Calu3 (cell line): ENCODE data around the gene HS3ST3B1. TPM values are rescaled to one million over a fixed set of nuclear protein-coding genes. Genes with fewer than 3 reads are reported as not detected.

Experiments
- BruUV-seq: library from RNA; stranded (reverse); fragments of 400-500 nt; replicated peaks from 2 replicates; lab custom pipeline; 2021; lab: Mats Ljungman, UMichigan
- CTCF ChIA-PET: fragments of 300-600 bp; sonication (Branson Sonifier 250); formaldehyde crosslinking; loops from one replicate; lab custom pipeline; 2022; ENCODE audit warnings: antibody characterized with exemption; lab: Charles Lee
- DNase-seq: peaks from one replicate; pipeline ENCODE4 v3.0.0; 2022
- H3K27ac Mint-ChIP-seq: one replicate; pipeline ENCODE4 v1.8.0; 2022; ENCODE audit warnings: mixed read lengths; ENCODE audit not compliant: unreplicated experiment
- H3K27me3 Mint-ChIP-seq: one replicate; pipeline ENCODE4 v1.8.0; 2022; ENCODE audit warnings: mixed read lengths; ENCODE audit not compliant: unreplicated experiment
- H3K36me3 Mint-ChIP-seq: one replicate; pipeline ENCODE4 v1.8.0; 2022; ENCODE audit warnings: mild to moderate bottlenecking, moderate library complexity, mixed read lengths; ENCODE audit not compliant: insufficient read depth, unreplicated experiment
- H3K4me1 Mint-ChIP-seq: one replicate; pipeline ENCODE4 v1.8.0; 2022; ENCODE audit warnings: mild to moderate bottlenecking, low read depth, mixed read lengths; ENCODE audit not compliant: unreplicated experiment
- H3K4me3 Mint-ChIP-seq: one replicate; pipeline ENCODE4 v1.8.0; 2022; ENCODE audit warnings: mild to moderate bottlenecking, low read depth, moderate library complexity, mixed read lengths; ENCODE audit not compliant: unreplicated experiment
- H3K9me3 Mint-ChIP-seq: one replicate; pipeline ENCODE4 v1.8.0; 2022; ENCODE audit warnings: low read depth, mixed read lengths; ENCODE audit not compliant: unreplicated experiment
- intact Hi-C: fragments of 100-400 bp; cut with micrococcal nuclease; formaldehyde crosslinking; loops from one replicate; pipeline ENCODE4 v1.10.0; 2022; ENCODE audit not compliant: unreplicated experiment
- total RNA-seq: library from RNA; stranded (reverse); gene quantifications from 2 replicates; pipeline ENCODE4 v1.2.3, GENCODE V29; 2022
- TF ChIP-seq, protein P1 (sequence below): fragments of 200-600 bp; IDR thresholded peaks from one replicate; pipeline ENCODE4 v1.8.0; 2022; ENCODE audit warnings: antibody characterized with exemption; ENCODE audit not compliant: unreplicated experiment

The HS3ST3B1 gene
- total RNA-seq, 1 experiment from 2014 or later: 0.80 TPM

DNA sequence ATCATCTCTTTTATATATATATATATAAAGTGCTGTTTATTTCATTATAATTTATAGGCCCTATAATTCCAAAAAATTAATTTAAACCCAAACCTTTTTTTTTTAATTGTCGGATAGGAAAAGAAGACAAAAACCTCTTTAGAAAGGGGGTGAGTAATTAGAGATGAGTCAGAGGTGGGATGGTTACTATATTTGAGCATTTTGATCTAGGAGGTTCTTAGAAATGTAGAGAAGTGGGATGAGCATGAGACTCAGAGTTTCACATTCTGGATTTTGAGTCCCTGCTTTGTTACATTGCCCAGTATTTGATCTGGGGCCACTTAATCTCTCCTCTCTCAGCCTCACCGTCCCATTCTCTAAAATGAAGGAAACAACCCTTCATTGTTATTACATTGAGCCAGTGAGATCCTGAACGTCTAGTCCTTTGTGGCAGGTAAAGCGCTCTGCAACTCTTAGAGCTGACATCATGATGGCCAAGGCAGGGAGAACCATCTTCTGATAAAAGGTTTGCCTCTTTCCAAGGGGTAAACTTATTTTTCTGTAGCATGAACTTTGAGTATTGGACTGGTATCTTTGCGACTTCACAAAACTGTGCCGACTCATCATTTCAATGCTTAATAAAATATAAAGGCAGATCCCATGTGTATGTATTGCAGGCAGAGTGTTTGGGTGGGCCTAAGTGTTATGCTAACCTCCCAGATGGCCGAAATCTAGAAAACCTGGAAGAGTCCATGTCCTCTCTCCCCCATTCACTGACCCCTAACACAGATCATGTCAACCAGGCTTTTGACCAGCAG, 21.3 kb downstream of the HS3ST3B1 start:
- CTCF ChIA-PET: no interaction called here
- Mint-ChIP-seq H3K4me1 (no peaks in the 10 kb centered on the region), H3K36me3 (no peaks in the 10 kb centered on the region), H3K9me3 (peaks cover 9% of the 10 kb centered on the region), H3K27ac (no peak overlapping the region), H3K27me3 (no peaks in the 10 kb centered on the region), H3K4me3 (no peak overlapping the region)
- TF ChIP-seq, protein P1, sequence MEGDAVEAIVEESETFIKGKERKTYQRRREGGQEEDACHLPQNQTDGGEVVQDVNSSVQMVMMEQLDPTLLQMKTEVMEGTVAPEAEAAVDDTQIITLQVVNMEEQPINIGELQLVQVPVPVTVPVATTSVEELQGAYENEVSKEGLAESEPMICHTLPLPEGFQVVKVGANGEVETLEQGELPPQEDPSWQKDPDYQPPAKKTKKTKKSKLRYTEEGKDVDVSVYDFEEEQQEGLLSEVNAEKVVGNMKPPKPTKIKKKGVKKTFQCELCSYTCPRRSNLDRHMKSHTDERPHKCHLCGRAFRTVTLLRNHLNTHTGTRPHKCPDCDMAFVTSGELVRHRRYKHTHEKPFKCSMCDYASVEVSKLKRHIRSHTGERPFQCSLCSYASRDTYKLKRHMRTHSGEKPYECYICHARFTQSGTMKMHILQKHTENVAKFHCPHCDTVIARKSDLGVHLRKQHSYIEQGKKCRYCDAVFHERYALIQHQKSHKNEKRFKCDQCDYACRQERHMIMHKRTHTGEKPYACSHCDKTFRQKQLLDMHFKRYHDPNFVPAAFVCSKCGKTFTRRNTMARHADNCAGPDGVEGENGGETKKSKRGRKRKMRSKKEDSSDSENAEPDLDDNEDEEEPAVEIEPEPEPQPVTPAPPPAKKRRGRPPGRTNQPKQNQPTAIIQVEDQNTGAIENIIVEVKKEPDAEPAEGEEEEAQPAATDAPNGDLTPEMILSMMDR: no peak
- intact Hi-C loops: no loop called here
- no peak for DNase-seq
- no TSS peak for BruUV-seq

DNA sequence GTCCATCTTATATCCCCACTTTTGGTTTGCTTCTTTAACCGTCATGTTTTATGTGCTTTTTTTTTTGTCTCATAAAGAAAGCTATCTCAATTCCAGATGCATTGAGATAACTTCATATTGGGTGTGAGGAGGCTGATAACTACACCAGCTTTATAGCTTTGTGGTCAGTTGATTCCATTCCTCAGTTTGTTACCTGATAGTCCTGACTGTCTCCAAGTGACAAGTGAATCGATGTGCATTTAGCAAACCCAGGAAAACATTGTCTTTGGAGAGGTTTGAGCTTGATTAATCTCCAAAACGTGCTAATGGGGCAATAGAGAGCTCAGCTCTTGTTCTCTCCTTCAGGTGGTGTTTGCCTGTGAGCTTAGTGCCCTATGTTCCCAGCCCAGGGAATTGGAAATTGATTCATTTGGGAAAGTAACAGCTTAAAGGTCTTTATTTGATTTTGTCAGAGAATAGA, 22.7 kb downstream of the HS3ST3B1 start:
- TF ChIP-seq, protein P1: no peak
- no peak overlapping the region for H3K27ac Mint-ChIP-seq
- peaks cover 9% of the 10 kb centered on the region for H3K9me3 Mint-ChIP-seq
- no peaks in the 10 kb centered on the region for H3K4me1 Mint-ChIP-seq
- no peaks in the 10 kb centered on the region for H3K27me3 Mint-ChIP-seq
- no peak for DNase-seq
- CTCF ChIA-PET: no interaction called here
- H3K4me3 Mint-ChIP-seq: no peak overlapping the region
- intact Hi-C loops: no loop called here
- H3K36me3 Mint-ChIP-seq: no peaks in the 10 kb centered on the region
- no TSS peak for BruUV-seq

DNA sequence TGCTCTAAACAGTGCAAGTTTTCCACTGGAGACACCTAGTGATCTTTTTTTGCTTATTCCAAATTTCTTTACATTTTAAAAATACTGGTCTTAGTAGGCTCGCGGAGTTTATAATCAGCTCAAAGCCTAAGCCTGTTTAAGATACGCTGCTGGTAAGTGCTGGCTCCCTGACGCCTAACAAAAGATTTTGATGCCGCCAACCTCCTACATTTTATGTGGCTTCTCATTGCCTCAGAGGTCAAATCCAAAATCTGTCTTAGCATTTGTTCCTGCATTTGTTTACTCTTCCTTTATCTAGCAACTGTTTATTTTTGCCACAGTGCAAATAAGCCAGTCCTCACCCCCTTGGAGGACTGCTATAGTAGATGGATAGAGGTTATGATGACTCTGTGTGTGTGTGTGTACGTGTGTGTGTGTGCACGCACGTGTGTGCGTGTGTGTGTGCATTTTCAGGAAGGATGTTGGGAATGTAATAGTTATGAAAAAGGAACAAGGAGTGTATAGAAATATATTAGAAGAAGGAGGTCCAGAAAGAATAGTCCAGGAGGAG, 24.8 kb downstream of the HS3ST3B1 start:
- no peaks in the 10 kb centered on the region for H3K36me3 Mint-ChIP-seq
- DNase-seq: no peak
- CTCF ChIA-PET: no interaction called here
- no TSS peak for BruUV-seq
- no peaks in the 10 kb centered on the region for H3K4me1 Mint-ChIP-seq
- intact Hi-C loops: no loop called here
- no peaks in the 10 kb centered on the region for H3K27me3 Mint-ChIP-seq
- TF ChIP-seq, protein P1: no peak
- no peak overlapping the region for H3K4me3 Mint-ChIP-seq
- H3K9me3 Mint-ChIP-seq: peaks cover 10% of the 10 kb centered on the region
- H3K27ac Mint-ChIP-seq: no peak overlapping the region

DNA sequence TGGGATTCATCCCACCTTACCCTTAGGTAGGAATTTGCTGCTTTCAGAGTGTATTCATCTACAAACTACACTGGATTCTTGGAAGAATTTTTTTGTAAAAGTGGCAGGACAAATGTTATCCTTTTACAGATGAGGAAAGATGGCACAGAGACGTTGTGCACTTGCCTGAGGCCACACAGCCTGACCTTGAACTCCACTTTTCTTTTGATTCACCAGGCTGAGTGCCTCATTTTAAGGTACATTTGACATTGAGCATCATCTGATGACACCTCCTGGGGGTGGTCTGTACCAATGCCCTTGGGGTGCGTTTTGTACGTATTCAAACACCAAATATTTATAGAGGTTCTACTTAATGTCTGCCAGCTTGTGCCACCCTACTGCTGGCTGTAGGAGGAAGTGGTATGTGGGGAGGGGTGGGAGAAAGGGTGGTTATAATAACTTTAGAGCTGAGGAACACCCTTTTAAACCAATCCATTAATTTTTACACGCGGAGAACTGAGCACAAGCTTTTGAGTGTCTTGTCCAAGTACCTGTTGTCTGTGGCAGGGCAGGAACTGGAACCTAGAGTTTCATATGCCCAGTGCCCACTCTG, 29.1 kb downstream of the HS3ST3B1 start:
- Mint-ChIP-seq H3K4me3 (no peak overlapping the region), H3K4me1 (no peaks in the 10 kb centered on the region), H3K36me3 (no peaks in the 10 kb centered on the region), H3K27ac (no peak overlapping the region), H3K9me3 (peaks cover 10% of the 10 kb centered on the region), H3K27me3 (no peaks in the 10 kb centered on the region)
- CTCF ChIA-PET: no interaction called here
- intact Hi-C loops: no loop called here
- BruUV-seq: no TSS peak
- no peak for DNase-seq
- TF ChIP-seq, protein P1: no peak
